ENCODE measurements around the gene MTHFSD.

Gene MTHFSD

GRCh38 chr16:86524029-86524428, 31.0 kb downstream of the MTHFSD start:
- no peak for DNase-seq

- no peak for DNase-seq
These were observed 31.8 kb downstream of the MTHFSD start for GRCh38 chr16:86523166-86523740.

- DNase-seq = no peak
These were observed 32.4 kb downstream of the MTHFSD start for GRCh38 chr16:86522634-86523033.

- DNase-seq = no peak
These were observed 33.5 kb downstream of the MTHFSD start for GRCh38 chr16:86521236-86522197.

- DNase-seq = no peak
These were observed 34.5 kb downstream of the MTHFSD start for GRCh38 chr16:86520317-86521210.

GRCh38 chr16:86519649-86520316, 35.3 kb downstream of the MTHFSD start:
- no peak for DNase-seq

GRCh38 chr16:86519007-86519648, 35.9 kb downstream of the MTHFSD start:
- no peak for DNase-seq

GRCh38 chr16:86517652-86518258, 37.3 kb downstream of the MTHFSD start:
- no peak for DNase-seq

GRCh38 chr16:86517033-86517432, 38.0 kb downstream of the MTHFSD start:
- DNase-seq = no peak

- no peak for DNase-seq
These were observed 38.4 kb downstream of the MTHFSD start for GRCh38 chr16:86516623-86517003.

- DNase-seq = no peak
These were observed 39.0 kb downstream of the MTHFSD start for GRCh38 chr16:86515777-86516622.

- no peak for DNase-seq
These were observed 39.6 kb downstream of the MTHFSD start for GRCh38 chr16:86515413-86515776.

- DNase-seq = no peak
These were observed 40.3 kb downstream of the MTHFSD start for GRCh38 chr16:86514481-86515376.

- no peak for DNase-seq
These were observed 41.4 kb downstream of the MTHFSD start for GRCh38 chr16:86513471-86514277.

GRCh38 chr16:86512860-86513470, 42.1 kb downstream of the MTHFSD start:
- DNase-seq = no peak

GRCh38 chr16:86512301-86512859, 42.7 kb downstream of the MTHFSD start:
- DNase-seq = no peak

GRCh38 chr16:86511317-86512161, 43.5 kb downstream of the MTHFSD start:
- no peak for DNase-seq
